H9 (cell line): Measurements from ENCODE around the gene TBCEL. TPM values are rescaled to one million over a fixed set of nuclear protein-coding genes. Genes with fewer than 3 reads are reported as not detected.

Source experiments
- DNase-seq: peaks from one replicate; pipeline ENCODE4 v3.0.0-alpha.2; 2017
- H2AFZ ChIP-seq: one replicate; pipeline ENCODE4 v1.6.1; 2013; ENCODE audit warnings: mild to moderate bottlenecking, low read length, control low read depth, moderate library complexity
- H2AK5ac ChIP-seq: 2 replicates; pipeline ENCODE4 v1.6.1; 2013; ENCODE audit warnings: low read length, control low read depth, mixed read lengths; ENCODE audit not compliant: insufficient read length
- H2BK120ac ChIP-seq: one replicate; pipeline ENCODE4 v1.6.1; 2013; ENCODE audit warnings: low read depth, mild to moderate bottlenecking, low read length, control low read depth, inconsistent platforms; ENCODE audit not compliant: poor library complexity, severe bottlenecking
- H2BK12ac ChIP-seq: 2 replicates; pipeline ENCODE4 v1.6.1; 2013; ENCODE audit warnings: low read length, control low read depth, mixed read lengths, low read depth; ENCODE audit not compliant: insufficient read length
- H2BK15ac ChIP-seq: 2 replicates; pipeline ENCODE4 v1.6.1; 2013; ENCODE audit warnings: low read depth, low read length, control low read depth
- H2BK20ac ChIP-seq: one replicate; pipeline ENCODE4 v1.6.1; 2013; ENCODE audit warnings: low read depth, mild to moderate bottlenecking, low read length, control low read depth, inconsistent platforms; ENCODE audit not compliant: poor library complexity, severe bottlenecking
- H2BK5ac ChIP-seq: 2 replicates; pipeline ENCODE4 v1.6.1; 2013; ENCODE audit warnings: low read length, control low read depth, mixed read lengths; ENCODE audit not compliant: insufficient read length
- H3K14ac ChIP-seq: 2 replicates; pipeline ENCODE4 v1.6.1; 2013; ENCODE audit warnings: low read length, control low read depth; ENCODE audit not compliant: insufficient read depth
- H3K18ac ChIP-seq: 2 replicates; pipeline ENCODE4 v1.6.1; 2013; ENCODE audit warnings: low read depth, mild to moderate bottlenecking, mixed read lengths, low read length, control low read depth; ENCODE audit not compliant: insufficient read length
- H3K23ac ChIP-seq: 2 replicates; pipeline ENCODE4 v1.6.1; 2013; ENCODE audit warnings: low read length, control low read depth, mixed read lengths, low read depth; ENCODE audit not compliant: insufficient read length
- H3K23me2 ChIP-seq: 2 replicates; pipeline ENCODE4 v1.6.1; 2013; ENCODE audit warnings: low read depth, mild to moderate bottlenecking, mixed read lengths, low read length, control low read depth; ENCODE audit not compliant: insufficient read length, poor library complexity, severe bottlenecking
- H3K27ac ChIP-seq: 2 replicates; pipeline ENCODE4 v1.5.1; 2013; ENCODE audit warnings: low read length, control low read depth, mixed read lengths, low read depth; ENCODE audit not compliant: insufficient read length
- H3K27me3 ChIP-seq: 2 replicates; pipeline ENCODE4 v1.6.1; 2013; ENCODE audit warnings: low read length, control low read depth, inconsistent platforms; ENCODE audit not compliant: insufficient read depth
- H3K4ac ChIP-seq: 2 replicates; pipeline ENCODE4 v1.6.1; 2013; ENCODE audit warnings: low read depth, mild to moderate bottlenecking, control low read depth, inconsistent platforms, low read length, moderate library complexity
- H3K4me1 ChIP-seq: 2 replicates; pipeline ENCODE4 v1.6.1; 2013; ENCODE audit warnings: low read length, control low read depth, inconsistent platforms; ENCODE audit not compliant: insufficient read depth
- H3K4me2 ChIP-seq: 2 replicates; pipeline ENCODE4 v1.6.1; 2013; ENCODE audit warnings: low read length, control low read depth, mixed read lengths; ENCODE audit not compliant: insufficient read length, insufficient read depth
- H3K56ac ChIP-seq: 2 replicates; pipeline ENCODE4 v1.6.1; 2013; ENCODE audit warnings: low read depth, mild to moderate bottlenecking, mixed read lengths, low read length, control low read depth; ENCODE audit not compliant: insufficient read length
- H3K79me1 ChIP-seq: 2 replicates; pipeline ENCODE4 v1.6.1; 2013; ENCODE audit warnings: low read depth, mild to moderate bottlenecking, moderate library complexity, low read length, control low read depth, inconsistent platforms; ENCODE audit not compliant: insufficient read depth, poor library complexity, severe bottlenecking
- H3K79me2 ChIP-seq: 2 replicates; pipeline ENCODE4 v1.6.1; 2013; ENCODE audit warnings: low read length, control low read depth, inconsistent platforms; ENCODE audit not compliant: insufficient read depth
- H3K9ac ChIP-seq: 2 replicates; pipeline ENCODE4 v1.6.1; 2013; ENCODE audit warnings: low read length, control low read depth, mixed read lengths; ENCODE audit not compliant: insufficient read length; ENCODE audit errors: extremely low read depth
- H3K9me3 ChIP-seq: one replicate; pipeline ENCODE4 v1.6.1; 2013; ENCODE audit warnings: low read depth, low read length, inconsistent platforms; ENCODE audit not compliant: control insufficient read depth
- H3T11ph ChIP-seq: one replicate; pipeline ENCODE4 v1.6.1; 2013; ENCODE audit warnings: mild to moderate bottlenecking, low read length, control low read depth, inconsistent platforms
- H4K20me1 ChIP-seq: one replicate; pipeline ENCODE4 v1.6.1; 2013; ENCODE audit not compliant: control insufficient read depth, insufficient read length, insufficient read depth
- H4K5ac ChIP-seq: 2 replicates; pipeline ENCODE4 v1.6.1; 2013; ENCODE audit warnings: low read depth, mild to moderate bottlenecking, mixed read lengths, low read length, control low read depth; ENCODE audit not compliant: insufficient read length
- H4K8ac ChIP-seq: replicated peaks from 2 replicates; pipeline ENCODE4 v1.6.1; 2013; ENCODE audit warnings: low read length, control low read depth, mixed read lengths, low read depth; ENCODE audit not compliant: insufficient read length
- H4K91ac ChIP-seq: 2 replicates; pipeline ENCODE4 v1.6.1; 2013; ENCODE audit warnings: low read depth, mild to moderate bottlenecking, moderate library complexity, mixed read lengths, low read length, control low read depth; ENCODE audit not compliant: insufficient read length
- H3K27ac Mint-ChIP-seq, 3 experiments: 2 replicates in 2 of 3; 3 replicates in 1 of 3; pipeline ENCODE4 v1.8.0; 2020 to 2021; ENCODE audit warnings: mixed read lengths in 3 of 3, mild to moderate bottlenecking in 1 of 3, moderate library complexity in 1 of 3
- H3K27me3 Mint-ChIP-seq: 2 replicates; pipeline ENCODE4 v1.8.0; 2021; ENCODE audit warnings: low read depth, mild to moderate bottlenecking, moderate library complexity, mixed read lengths
- H3K36me3 Mint-ChIP-seq, 3 experiments: 2 replicates in 2 of 3; 3 replicates in 1 of 3; pipeline ENCODE4 v1.8.0; 2020 to 2021; ENCODE audit warnings: low read depth in 3 of 3, mixed read lengths in 3 of 3; ENCODE audit not compliant: insufficient read depth in 1 of 3
- H3K4me1 Mint-ChIP-seq, 2 experiments: 2 replicates each; pipeline ENCODE4 v1.8.0; 2020; ENCODE audit warnings: mixed read lengths in 2 of 2
- H3K4me3 Mint-ChIP-seq, 2 experiments: 2 replicates in 1 of 2; 3 replicates in 1 of 2; pipeline ENCODE4 v1.8.0; 2020 to 2021; ENCODE audit warnings: mild to moderate bottlenecking in 2 of 2, mixed read lengths in 2 of 2, moderate library complexity in 1 of 2
- H3K9me3 Mint-ChIP-seq, 2 experiments: 2 replicates in 1 of 2; 3 replicates in 1 of 2; pipeline ENCODE4 v1.8.0; 2020; ENCODE audit warnings: mild to moderate bottlenecking in 2 of 2, mixed read lengths in 2 of 2, moderate library complexity in 1 of 2
- WGBS: extraction: QIAGEN DNeasy Blood & Tissue Kit; methylation state at CpG from one replicate; pipeline ENCODE4 v1.1.7; 2013; ENCODE audit warnings: missing lambda C conversion rate, low lambda C conversion rate, mixed read lengths; ENCODE audit not compliant: insufficient read length; ENCODE audit errors: extremely low coverage; 5-methylcytosine and 5-hydroxymethylcytosine counted together
- total RNA-seq: library from RNA; stranded (reverse); gene quantifications from 2 replicates; pipeline ENCODE4 v1.2.1, GENCODE V29; 2021
- TF ChIP-seq, protein P1 (sequence below): fragments of 200-600 bp; sonication (generic); conservative IDR thresholded peaks from 3 replicates; pipeline ENCODE4 v1.8.0; 2021; ENCODE audit warnings: antibody characterized with exemption, mild to moderate bottlenecking

The TBCEL gene
- total RNA-seq, 1 experiment from 2014 or later = 17.3 TPM

DNA sequence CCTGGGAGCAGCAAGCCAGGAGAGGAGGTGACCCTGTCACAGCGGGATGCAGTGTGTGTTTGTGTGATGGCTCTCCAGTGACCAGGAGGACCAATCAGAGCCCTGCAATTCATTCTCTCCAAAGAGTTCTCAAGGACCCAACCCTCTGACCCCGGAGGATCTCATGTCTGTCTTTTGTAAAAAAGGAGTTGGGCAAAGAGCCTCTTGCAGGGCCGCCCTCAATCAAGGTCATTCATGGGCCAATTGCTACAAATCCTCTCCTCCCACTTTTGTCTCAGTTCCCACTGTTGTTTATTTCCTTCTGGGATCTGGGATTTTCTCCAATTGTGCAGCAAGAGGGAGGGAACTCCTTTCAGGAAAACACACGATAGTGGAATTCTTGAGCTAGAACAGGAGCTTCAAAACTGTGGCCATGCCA is 81.2 kb downstream of the TBCEL start:
- TF ChIP-seq, protein P1, sequence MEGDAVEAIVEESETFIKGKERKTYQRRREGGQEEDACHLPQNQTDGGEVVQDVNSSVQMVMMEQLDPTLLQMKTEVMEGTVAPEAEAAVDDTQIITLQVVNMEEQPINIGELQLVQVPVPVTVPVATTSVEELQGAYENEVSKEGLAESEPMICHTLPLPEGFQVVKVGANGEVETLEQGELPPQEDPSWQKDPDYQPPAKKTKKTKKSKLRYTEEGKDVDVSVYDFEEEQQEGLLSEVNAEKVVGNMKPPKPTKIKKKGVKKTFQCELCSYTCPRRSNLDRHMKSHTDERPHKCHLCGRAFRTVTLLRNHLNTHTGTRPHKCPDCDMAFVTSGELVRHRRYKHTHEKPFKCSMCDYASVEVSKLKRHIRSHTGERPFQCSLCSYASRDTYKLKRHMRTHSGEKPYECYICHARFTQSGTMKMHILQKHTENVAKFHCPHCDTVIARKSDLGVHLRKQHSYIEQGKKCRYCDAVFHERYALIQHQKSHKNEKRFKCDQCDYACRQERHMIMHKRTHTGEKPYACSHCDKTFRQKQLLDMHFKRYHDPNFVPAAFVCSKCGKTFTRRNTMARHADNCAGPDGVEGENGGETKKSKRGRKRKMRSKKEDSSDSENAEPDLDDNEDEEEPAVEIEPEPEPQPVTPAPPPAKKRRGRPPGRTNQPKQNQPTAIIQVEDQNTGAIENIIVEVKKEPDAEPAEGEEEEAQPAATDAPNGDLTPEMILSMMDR = no peak
- H3K23ac ChIP-seq = no peak overlapping the region
- no peak overlapping the region for H2BK120ac ChIP-seq
- H3K23me2 ChIP-seq = no peaks in the 10 kb centered on the region
- no peak overlapping the region for H2BK20ac ChIP-seq
- no peak overlapping the region for H3K14ac ChIP-seq
- no peak overlapping the region for H3T11ph ChIP-seq
- WGBS = no CpG with 5 or more reads among the region's 4 CpGs
- H4K8ac ChIP-seq = no peak overlapping the region
- no peaks in the 10 kb centered on the region for H4K20me1 ChIP-seq
- Mint-ChIP-seq H3K4me1 (peaks cover 28 to 36% of the 10 kb centered on the region in 2 experiments), H3K27ac (no peak overlapping the region), H3K36me3 (no peaks in the 10 kb centered on the region), H3K27me3 (no peaks in the 10 kb centered on the region), H3K4me3 (no peak overlapping the region), H3K9me3 (no peaks in the 10 kb centered on the region)
- no peaks in the 10 kb centered on the region for H3K79me2 ChIP-seq
- no peak overlapping the region for H2BK15ac ChIP-seq
- H2AK5ac ChIP-seq = no peak overlapping the region
- no peak overlapping the region for H4K91ac ChIP-seq
- H4K5ac ChIP-seq = no peak overlapping the region
- no peak overlapping the region for H3K27ac ChIP-seq
- no peaks in the 10 kb centered on the region for H3K9me3 ChIP-seq
- no peak overlapping the region for H3K4me2 ChIP-seq
- no peaks in the 10 kb centered on the region for H3K79me1 ChIP-seq
- H2BK12ac ChIP-seq = no peak overlapping the region
- no peaks in the 10 kb centered on the region for H3K4me1 ChIP-seq
- H3K9ac ChIP-seq = no peak overlapping the region
- H3K18ac ChIP-seq = no peak overlapping the region
- DNase-seq = no peak
- no peak overlapping the region for H2AFZ ChIP-seq
- H3K56ac ChIP-seq = no peak overlapping the region
- H3K27me3 ChIP-seq = no peaks in the 10 kb centered on the region
- H2BK5ac ChIP-seq = no peak overlapping the region
- no peak overlapping the region for H3K4ac ChIP-seq
